ENCODE data around the gene CCDC136.

Gene CCDC136

DNA sequence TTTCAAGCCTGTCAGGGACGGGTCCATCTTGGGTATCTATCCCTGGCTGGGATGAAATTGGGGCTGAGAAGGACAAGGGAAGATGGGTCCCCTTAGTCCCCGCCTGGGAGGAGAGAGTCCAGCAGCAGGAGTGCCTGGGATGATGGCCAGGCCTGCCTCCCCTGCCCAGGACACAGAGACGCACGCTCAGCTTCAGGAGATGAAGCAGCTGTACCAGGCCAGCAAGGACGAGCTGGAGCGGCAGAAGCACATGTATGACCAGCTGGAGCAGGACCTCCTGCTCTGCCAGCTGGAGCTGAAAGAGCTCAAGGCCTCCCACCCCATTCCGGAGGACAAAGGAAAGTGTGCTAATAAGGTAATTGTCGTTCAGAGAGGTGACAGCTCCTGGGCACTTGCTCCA lies 15.4 kb downstream of the CCDC136 start:
- DNase-seq: no peak

DNA sequence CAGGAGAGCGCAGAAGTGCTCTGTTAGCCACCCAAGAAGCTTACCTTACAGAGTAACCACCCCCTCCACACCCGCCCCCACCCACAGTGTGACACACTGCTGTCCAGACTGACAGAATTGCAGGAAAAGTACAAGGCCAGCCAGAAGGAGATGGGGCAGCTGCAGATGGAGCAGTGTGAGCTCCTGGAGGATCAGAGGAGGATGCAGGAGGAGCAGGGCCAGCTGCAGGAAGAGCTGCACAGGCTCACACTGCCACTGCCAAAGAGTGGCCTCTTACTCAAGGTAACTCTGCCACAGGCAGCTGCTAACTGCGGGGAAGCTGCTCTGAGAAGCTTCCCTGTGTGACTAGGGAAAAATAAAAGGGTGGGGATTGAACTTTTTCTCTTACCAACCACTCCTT lies 17.6 kb downstream of the CCDC136 start:
- no peak for DNase-seq

DNA sequence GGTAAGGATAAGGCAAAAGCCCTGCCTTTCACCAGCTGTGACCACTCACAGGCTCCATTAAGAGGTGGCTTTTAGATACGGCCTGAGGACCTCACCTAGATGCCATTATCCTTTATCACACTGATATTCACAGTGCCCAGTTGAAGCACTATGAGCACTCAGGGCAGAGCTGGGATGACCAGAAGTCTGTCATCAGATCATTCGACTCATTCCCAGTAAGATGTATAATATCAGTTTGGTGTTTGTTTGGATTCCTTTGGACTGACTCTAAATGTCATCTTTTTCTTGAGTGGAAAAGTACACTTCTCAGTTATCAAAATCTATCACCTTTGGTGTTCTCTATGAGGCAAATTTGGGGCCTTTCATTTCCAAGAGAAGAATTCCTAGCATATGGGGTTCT lies 18.7 kb downstream of the CCDC136 start:
- DNase-seq: no peak

DNA sequence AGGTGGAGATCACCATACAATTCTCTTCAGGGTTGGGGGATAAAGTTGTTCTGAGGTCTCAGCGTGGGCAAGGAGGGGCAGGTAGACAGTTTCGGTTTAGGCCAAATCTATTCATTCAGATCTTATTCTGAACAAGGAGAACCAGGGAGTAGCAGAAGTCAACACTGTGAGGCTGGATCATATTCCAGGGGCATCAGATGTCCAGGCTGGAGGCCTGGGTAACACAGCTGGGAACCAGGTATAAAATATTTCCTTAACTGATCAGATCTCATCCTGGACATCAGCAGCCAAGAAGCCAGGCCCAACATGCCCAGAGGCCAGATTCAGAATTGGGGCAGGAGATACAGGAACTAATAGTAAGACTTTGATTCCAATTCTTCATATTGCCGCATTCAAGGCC lies 19.2 kb downstream of the CCDC136 start:
- DNase-seq: no peak

DNA sequence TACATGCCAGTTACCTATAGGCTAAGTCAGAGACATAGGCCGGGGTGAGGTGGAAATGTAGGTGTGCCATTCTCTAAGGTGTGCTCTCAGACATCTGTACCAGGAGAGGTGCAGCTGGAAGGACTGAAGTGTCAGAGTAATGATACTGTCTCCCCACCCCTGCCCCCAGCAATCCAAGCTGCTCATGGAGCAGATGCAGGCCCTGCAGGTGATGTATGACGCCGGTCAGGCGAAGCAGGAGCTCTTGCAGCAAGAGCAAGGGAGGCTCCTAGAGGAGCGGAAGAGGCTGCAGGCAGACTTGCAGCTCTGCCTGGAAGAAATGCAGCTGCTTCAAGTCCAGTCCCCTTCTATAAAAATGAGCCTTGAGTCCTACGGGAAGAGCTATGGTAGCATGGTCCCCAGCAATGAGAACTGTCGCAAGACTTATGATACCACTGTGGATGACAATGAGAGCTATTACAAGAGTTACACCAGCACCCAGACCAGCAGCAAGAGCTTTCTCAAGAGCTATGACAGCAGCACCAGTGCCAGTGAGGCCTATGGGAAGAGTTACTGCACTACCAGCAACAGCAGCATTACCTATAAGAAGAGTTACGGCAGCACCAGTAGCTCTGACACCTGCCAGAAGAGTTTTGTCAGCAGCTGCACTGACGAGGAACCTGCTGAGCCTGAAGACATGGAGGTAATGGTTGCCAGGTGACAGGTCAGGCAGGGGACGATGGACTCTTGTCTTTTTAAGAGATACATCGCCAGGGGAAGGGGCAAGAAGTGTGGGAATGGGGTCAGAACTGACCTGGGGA lies 20.1 kb downstream of the CCDC136 start:
- no peak for DNase-seq

DNA sequence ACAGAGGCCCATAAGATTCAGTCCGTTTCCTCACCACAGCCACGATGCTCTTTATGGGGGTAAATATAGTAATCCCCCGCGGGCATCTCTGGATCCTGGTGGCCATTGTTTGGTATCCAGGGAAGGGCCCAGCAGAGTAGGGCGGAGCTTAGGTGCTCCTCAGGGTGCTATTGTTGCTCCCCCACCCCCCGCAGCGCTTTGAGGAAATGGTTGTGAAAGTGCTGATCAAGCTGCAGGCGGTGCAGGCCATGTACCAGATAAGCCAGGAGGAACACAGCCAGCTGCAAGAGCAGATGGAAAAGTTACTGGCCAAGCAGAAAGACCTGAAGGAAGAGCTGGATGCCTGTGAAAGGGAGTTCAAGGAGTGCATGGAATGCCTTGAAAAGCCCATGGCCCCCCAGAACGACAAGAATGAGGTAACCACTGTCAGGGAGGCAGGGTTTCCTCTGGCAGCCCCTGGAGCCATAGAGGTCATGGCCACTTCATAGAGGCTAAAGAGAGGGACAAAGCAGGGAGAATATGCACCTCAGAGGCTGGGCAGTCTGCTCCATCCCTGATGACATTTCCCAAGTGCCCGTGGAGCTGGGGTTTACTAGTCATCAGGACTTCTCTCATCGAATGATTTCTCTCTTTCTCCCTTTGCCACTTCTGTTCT lies 20.9 kb downstream of the CCDC136 start:
- DNase-seq: peak; percentile 65

DNA sequence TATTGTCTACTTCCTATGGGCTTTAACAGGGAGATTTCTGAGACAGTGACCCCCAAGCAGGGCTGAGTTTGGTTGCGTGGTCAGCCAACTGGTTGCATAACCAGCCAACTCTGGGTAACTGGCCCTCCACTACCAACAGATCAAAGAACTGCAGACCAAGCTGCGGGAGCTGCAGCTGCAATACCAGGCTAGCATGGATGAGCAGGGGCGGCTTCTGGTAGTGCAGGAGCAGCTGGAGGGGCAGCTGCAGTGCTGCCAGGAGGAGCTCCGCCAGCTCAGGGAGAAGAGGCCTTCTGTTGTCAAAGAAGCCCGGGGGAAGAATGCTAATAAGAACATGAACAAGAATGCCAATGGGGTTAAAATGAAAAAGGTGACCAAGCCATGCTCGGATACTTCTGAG lies 22.7 kb downstream of the CCDC136 start:
- no peak for DNase-seq

DNA sequence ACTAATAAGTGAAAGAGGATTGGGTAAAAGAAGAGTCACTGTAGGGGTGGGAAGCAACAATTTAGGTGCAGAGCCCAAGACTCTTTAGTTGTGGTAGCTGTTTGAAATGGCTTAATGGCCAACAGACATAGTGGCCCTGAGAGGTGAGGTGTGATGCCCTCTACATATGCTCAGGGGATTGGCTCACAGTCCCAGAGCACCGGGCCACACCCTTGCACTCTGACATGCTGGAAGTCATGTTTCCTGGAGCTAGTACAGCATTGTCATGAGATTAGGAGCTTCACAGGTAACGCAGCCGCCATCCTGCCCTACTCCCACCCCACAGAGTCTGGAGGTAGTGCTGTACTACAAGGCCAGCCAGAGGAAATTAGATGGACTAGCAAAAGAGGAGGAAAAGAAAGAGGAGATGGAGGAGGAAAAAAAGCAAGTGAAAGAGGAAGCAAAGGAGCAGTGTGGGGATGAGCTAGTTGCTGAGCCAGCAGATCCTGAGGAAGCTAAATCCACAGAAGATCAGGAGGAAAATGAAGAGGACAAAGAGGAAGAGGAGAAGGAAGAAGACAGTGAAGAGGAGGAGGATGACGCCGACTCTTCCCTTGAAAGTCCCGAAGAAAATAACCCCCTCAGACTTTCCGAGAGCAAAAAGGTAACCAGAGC lies 23.6 kb downstream of the CCDC136 start:
- no peak for DNase-seq

DNA sequence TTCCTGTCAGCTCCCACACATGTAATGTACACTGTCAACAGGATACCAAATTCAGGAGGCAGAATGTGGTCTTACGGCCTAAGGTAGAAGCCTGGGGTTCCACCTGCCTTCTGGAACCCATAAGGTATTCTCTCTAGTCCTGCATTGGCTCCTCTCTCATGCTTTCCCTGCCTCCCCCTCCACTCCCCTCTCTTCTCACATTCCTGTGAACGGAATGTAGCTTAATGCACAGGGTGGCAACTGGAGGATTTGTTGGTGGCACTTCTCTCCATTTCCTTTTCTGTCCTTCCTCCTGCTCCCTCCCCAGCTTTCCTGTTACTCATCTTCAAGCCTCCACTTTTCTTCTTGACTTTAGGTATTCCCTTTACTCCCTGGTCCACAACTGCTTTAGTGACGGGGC lies 26.9 kb downstream of the CCDC136 start:
- no peak for DNase-seq

DNA sequence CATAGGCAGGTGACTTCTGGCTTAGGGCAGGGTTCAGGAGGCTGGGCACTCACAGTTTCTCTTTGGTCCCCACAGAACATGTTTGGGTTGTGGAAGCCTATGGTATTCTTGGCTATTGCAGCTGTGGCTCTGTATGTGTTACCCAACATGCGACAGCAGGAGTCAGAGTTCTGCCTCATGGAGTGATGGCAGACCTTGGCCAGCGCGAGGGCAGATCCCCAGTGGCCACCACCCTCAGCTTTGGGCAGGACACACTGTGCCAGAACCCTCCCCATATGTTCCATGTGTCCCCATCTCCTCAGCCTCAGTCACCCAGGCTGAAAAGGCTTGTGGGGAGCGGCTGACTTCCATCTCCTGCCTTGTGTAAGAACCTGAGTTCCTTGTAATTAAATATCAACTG lies 30.0 kb downstream of the CCDC136 start:
- no peak for DNase-seq

DNA sequence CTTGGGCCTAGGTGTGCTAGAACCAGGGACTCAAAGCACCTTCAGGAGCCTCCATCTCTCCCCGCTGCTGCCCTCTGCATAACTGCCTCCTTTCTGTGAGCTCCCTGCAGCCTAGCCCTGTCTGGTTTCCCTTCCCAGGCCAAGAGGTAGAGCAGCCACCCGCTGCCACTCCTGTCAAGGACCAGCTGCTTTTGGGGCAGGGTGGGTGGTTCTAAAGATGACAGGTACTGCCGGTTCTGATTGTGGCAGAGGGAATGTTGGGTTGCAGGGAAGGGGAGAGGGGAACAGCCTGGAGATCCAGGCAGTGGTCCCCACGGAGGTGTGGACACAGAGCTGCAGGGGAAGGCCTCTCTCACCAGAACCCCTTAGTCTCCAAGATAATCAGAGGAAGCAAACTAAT lies 34.7 kb downstream of the CCDC136 start:
- DNase-seq: no peak

DNA sequence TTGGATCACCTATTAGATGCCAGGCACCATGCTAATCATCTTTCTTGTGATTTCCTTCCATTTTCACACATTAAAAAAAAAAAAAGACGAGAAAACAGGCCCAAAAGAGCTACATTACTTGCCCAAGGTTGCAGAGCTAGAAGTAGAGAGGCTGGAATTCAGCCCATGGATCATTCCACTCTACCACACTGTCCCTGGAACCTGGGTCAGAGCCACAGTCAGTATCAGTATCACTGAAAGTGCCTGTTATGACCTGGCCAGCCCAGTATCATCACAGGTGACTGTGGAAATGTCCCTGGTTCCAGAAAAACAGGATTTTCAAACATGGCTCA lies 35.1 kb downstream of the CCDC136 start:
- DNase-seq: no peak

DNA sequence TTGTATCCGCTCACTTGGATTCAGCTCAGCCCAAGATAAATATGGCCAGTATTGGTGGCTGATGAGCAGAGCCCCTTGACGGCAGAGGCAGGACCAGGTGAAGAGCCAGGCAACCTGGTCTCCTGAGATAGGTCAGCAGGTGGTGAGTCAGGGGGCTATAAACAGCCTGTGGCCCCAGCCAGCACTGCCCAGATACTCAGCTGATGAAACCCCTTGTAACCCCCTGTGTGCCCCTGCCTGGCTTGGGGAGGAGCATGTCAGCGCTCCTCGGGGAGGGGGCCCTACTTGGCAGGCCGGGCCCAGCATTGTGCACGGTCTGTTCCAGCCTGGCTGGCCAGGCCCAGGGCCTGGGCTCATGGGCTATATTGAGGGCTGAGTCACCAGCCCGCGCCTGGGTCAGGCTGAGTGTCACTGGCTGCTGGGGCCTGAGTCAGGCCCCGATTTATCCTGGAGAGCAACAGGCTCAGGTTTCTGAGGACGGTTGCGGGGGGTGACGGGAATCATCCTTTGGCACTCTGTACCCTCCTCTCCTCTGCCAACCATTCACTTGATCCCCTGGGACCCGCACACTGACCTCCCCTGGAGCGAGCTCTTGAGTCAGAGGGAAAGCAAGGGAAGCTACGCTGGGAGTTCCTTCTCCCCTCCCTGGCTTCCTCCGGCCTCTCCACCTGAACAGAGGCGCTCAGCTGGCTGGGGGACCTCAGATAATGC lies 35.6 kb downstream of the CCDC136 start:
- peak; percentile 24 for DNase-seq

DNA sequence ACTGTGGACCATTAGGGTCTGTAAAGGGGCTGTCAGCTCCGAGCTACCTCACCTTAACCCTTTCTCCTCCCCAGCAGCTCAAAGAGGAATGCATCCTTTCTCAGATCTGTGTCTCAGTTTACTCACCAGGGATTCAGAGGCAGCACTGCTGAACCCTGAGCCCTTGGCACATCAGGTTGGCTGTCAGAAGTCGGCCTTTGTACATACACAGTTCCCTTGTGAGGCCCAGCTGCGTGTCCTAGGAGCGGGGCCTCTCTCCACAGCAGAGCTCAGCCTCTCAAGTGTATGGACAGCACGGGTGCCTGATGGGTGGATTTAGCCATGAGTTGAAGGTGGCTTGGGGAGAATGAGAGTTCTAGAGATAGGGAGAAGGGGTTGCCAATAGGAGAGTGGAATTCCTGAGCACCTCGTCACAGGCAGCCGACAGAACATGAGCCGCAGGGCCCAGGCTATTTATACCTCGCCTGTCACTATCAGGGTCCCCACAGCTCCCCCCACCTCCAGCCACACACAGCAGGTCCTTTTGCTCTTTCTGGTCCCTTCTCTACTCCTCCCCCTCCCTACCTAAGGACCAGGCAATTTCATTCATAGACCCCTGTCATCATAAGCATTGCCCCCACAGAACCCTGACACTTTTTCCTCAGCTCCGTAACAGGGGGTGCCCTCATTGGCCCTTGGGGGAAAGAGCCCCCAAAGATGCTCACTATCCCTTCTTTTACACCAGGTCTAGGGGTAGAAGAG lies 36.4 kb downstream of the CCDC136 start:
- no peak for DNase-seq

DNA sequence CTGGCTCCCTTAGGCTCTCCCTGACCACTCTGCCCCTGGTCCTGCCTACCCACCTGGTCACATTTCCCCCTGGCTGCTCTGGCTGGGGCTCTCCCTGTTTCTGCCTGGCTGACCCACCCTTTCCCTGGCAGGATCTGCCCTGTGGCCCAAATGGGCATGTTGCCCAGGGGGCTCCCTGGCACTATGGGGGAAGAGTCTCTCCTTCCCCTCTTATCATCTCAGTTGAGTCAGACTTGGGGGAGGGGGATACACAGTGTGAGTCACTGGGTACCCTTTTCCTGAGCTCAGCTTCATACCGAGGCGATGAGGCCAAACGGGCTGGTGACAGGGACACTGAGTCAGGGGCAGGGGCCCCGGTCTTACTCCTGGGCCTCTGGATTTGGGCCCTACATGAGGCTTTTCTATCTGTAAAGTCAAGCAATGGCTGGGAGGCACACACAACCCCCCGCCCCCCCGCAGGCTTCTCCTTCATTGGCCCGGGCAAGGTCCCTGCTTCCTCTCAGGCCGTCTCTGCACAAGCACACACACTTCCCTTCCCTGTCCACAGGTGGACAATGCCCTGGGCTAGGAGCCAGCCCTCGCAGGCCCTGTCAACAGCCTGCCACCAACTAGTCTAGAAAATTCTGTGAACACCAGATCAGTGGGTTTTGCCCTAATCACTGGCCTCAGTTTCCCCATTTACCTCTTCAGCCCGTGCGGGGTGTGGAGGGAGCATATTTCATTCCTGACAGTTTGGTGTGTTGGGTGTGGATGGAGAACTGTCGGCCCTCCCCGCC lies 37.8 kb downstream of the CCDC136 start:
- DNase-seq: no peak

DNA sequence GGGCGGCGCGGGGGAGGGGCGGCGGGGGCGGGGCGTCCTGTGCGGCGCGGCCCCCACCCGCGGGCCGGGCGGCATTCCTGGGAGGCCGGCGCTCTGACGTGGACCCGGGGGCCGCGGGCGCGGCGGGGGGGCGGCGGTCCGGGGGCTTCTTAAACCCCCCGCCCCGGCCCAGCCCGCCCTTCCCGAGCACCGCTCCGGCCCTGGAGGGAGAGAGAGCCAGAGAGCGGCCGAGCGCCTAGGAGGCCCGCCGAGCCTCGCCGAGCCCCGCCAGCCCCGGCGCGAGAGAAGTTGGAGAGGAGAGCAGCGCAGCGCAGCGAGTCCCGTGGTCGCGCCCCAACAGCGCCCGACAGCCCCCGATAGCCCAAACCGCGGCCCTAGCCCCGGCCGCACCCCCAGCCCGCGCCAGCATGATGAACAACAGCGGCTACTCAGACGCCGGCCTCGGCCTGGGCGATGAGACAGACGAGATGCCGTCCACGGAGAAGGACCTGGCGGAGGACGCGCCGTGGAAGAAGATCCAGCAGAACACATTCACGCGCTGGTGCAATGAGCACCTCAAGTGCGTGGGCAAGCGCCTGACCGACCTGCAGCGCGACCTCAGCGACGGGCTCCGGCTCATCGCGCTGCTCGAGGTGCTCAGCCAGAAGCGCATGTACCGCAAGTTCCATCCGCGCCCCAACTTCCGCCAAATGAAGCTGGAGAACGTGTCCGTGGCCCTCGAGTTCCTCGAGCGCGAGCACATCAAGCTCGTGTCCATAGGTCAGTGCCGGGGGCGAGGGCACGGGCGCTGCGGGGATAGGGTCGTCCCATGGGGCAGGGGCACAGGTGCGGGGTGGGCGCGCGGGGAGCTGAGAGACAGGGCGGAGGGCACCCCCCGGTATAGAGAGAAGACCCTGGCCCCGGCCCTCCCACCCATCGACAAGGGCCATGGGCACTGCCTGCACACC lies 38.7 kb downstream of the CCDC136 start, which contains the start of gene FLNC:
Gene FLNC, plus strand, starts transcription at position 176 of the 947 bp plus-strand sequence. Its CDS starts 232 bp downstream, at position 408.
- no peak for DNase-seq

DNA sequence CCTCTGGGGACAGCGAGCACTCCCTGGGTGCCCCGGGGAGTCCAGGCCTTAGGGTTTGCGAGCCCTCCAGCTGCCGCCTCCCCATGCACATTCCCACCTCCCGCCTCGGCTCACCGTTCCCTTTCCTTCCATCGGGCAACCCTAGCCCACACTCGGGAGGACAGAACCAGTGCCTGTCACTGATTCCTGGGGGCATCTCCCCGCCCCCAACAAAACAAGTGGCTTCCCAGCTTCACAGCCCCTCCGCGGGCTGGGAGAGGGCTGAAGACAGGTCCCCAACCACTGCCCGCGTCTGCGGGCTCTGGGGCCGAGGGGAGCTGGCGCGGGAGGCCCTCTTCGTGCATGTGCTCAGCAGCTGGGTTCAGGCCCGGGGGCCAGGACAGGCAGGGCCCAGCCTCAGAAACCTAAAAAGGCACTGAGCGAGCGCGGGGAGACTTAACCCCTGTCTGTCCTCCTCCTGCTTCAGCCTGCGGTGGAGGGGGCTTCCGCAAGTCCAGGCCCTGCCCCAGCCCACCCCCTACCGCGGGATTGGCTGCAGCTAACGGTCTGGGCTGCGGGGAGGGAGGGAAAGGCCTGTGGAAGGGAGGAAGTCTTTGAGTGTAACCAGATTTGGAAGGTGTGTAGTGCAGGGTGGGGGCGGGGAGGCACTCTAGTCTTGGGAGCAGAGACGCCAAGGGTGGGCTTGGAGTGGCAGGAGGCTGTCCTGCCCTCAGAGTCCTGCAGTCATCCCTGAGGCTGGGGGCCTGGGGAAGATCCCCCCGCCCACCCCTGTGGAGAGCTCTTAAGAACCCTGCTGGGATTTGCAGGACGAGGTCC lies 39.6 kb downstream of the CCDC136 start:
- peak; percentile 29 for DNase-seq

DNA sequence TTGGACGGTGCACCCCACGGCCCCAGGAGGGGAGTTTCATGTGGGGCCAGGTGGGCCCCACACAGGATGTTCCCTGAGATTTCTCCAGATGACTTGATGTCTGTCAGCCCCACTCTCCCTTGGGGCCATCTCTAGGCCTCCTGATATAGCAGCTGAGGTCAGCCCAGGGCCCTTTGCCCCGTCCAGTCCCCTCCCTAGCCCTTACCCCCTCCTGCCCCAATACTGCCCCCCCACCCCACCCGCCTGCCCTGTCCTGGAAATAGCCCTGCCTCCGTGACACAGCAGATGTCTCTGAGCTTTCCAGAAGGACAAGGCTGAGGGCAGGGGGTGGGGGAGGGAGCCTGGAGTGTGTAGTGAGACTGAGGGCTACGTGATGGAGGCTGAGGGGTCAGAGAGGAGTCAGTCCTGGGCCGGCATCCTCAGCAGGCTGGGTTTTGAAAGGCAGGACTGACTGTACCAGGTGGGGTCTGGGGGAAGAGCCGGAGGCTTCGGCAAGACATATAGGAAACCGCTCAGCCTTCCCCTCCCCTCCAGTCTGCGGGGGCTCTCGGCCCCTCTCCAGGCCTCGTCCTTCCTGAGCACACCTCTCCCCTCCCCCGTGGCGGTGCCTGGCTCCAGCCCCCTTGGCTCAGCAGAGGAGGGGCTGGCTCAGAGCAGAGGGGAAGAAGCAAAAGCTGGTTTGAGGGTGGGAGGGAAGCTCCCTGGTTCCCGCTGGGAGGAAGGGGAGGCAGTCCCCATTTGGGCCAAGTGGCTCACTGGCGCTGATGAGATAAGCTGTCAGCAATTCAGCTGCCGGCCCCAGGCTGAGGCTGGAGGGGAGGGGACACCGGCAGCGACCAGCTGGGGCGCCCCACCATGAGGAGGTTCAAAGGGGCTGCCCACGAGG lies 40.5 kb downstream of the CCDC136 start:
- peak; percentile 56 for DNase-seq

DNA sequence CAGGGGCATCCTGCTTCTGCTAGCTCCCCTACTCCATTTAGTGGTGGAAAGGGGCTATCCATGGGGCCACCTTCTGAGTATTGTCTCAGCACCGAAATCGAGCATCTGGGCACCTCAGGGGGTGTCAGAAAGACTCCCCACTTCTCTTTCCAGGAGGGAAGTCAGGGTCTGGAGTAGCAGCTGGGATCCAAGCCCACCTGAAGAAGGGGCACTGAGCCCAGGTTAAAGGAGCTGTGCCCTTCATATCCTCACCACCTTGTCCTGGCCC lies 41.0 kb downstream of the CCDC136 start:
- DNase-seq: no peak
